ENCODE results near the gene HNRNPUL2.
A peak's percentile ranks its signal among the peaks of the same experiment; 100 is the strongest.

HNRNPUL2 gene

DNA sequence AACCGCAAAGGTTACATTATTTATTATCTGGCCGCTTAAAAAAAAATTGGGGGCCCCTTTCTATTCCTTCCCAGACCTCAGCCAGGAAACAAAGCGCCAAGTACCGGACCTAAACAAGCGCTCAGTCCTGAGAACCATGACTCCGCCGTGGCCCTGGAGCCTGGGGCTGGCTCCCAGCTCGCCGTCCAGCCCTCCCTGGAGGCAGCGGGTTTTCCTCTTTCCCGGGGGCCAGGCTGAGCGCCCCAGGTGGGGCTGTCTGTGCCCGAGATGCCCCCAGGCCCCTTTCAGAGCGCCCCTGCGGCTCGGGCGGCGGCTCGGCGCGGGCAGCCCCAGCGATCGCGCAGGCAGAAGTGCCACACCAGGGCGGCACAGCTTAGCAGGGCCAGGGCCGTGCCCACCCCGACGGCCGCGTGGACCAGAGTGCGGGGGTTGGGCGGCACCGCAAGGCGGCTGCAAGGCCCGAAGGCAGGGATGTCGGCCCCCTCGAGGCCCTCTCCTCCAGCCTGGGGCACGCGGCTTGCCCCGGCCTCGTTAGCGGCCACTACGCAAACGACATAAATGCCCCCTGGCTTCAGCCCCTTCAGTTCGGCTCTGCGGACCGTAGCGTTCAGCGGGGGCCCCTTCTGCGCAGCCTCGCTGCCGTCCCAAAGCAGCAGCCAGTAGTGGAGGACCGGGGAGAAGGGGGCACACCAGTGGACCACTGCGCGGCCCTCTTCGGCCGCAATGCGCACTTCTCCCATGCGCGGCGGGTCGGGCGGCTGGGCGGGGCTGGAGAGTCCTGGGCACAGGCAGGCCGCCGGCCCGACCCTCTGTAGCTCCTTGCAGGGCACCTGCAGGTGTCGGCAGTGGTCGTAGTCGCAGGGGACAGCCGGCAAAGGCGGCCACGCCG is 39.5 kb downstream of the HNRNPUL2 start:
- TF ChIP-seq CTCF (IDR thresholded peaks at IDR 0.05; ENCODE audit: borderline replicate concordance, control extremely low read depth, extremely low read depth, insufficient read depth, missing control alignments), result no peak
- in situ Hi-C loops (cut with MboI; ENCODE audit: low sequenced_read_pairs, unreplicated experiment), result no loop called here

GRCh38 chr11:62682518-62682917 is 44.7 kb downstream of the HNRNPUL2 start:
- DNase-seq (ENCODE audit: low spot score), result no peak
- TF ChIP-seq CTCF (IDR thresholded peaks at IDR 0.05; ENCODE audit: borderline replicate concordance, control extremely low read depth, extremely low read depth, insufficient read depth, missing control alignments), result no peak
- in situ Hi-C loops (cut with MboI; ENCODE audit: low sequenced_read_pairs, unreplicated experiment), result no loop called here

More for the DNA sequence above, 39.5 kb downstream of the HNRNPUL2 start:
- DNase-seq (ENCODE audit: low spot score), result no peak

GRCh38 chr11:62680825-62681240 is 46.4 kb downstream of the HNRNPUL2 start:
- peak; percentile 64 for DNase-seq (ENCODE audit: low spot score)
- TF ChIP-seq CTCF (IDR thresholded peaks at IDR 0.05; ENCODE audit: borderline replicate concordance, control extremely low read depth, extremely low read depth, insufficient read depth, missing control alignments), result peak; percentile 28
- in situ Hi-C loops (cut with MboI; ENCODE audit: low sequenced_read_pairs, unreplicated experiment), result no loop called here

DNA sequence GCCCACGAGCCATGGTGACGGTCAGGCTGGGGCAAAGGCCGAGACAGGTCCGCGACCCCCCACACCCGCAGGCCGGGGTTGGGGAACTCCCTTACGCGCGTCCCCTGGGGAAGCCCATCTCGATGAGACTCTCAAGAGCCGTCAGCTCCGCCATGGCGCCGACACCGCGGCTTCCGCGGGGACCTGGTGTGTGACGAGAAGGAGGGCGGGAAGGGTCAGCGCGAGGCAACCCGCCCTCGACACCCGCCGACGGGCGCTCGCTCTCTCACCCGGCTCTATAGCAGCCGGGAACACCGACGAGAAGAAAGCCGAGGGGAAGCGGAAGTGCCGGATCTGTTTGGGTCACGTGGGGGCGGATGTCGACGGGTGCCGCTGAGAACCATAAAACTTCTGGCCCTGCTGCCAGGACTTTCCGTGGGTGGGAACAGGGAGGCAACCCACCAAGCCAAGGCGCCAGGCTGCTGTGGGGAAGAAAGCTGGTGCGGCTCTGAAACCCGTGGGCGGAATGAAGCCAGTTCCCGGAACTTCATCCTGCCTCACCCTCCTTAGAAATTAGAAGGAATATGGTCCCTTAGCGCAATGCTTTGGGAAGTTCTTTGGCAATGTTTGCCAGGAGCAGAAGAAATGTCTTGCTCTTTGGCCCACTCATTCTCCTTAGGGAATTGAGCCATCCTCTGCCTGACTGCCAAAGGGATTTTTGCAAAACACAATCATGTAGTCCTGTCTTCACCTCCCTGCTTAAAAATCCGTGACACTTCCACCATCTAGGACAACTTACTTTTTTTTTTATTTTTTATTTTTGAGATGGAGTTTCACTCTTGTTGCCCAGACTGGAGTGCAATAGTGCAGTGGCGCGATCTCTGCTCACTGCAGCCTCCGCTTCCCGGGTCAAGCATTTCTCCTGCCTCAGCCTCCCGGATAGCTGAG is 48.2 kb downstream of the HNRNPUL2 start, which contains the start of gene UBXN1:
Gene UBXN1 (minus strand): TSS at position 304 of the 927 bp plus-strand sequence. CDS start 150 bp downstream, at position 154.
- no peak for TF ChIP-seq CTCF (IDR thresholded peaks at IDR 0.05; ENCODE audit: borderline replicate concordance, control extremely low read depth, extremely low read depth, insufficient read depth, missing control alignments)
- in situ Hi-C loops (cut with MboI; ENCODE audit: low sequenced_read_pairs, unreplicated experiment), result no loop called here
- peak; percentile 94 for DNase-seq (ENCODE audit: low spot score)

GRCh38 chr11:62678433-62678769 is 48.9 kb downstream of the HNRNPUL2 start:
- in situ Hi-C loops (cut with MboI; ENCODE audit: low sequenced_read_pairs, unreplicated experiment), result no loop called here
- TF ChIP-seq CTCF (IDR thresholded peaks at IDR 0.05; ENCODE audit: borderline replicate concordance, control extremely low read depth, extremely low read depth, insufficient read depth, missing control alignments), result no peak
- DNase-seq (ENCODE audit: low spot score), result no peak

DNA sequence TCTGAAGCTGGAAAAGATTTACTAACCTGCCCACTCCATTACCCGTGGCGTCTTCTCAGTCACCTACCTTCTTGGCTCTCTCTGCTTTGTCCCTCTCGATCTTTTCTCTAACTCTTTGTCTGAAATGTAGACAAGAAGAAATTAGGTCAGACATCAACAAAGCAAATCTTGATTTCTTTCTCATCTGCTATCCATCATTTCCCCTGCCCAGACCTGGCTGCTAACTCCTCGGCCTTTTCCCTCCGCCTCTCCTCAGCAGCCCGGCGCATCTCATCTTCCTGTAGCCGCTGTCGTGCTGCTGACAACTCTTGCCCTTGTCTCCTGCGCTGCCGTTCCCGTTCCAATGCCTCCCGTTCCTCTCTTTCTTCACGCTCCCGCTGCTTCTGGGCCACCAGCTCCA is 49.5 kb downstream of the HNRNPUL2 start:
- in situ Hi-C loops (cut with MboI; ENCODE audit: low sequenced_read_pairs, unreplicated experiment), result no loop called here
- TF ChIP-seq CTCF (IDR thresholded peaks at IDR 0.05; ENCODE audit: borderline replicate concordance, control extremely low read depth, extremely low read depth, insufficient read depth, missing control alignments), result no peak
- DNase-seq (ENCODE audit: low spot score), result no peak

Data from GM13976 (cell line).